Common myeloid progenitor, CD34-positive (primary cell): ENCODE data around the gene TUBA8.
"Not testable (repeated sequence)": the region's sequence is repeated elsewhere in the genome, so short reads cannot be mapped to it uniquely, and the experiment has no call there.

Experiments used
- CTCF ChIA-PET: fragments of 350-600 bp; sonication (Branson Sonifier 250); formaldehyde crosslinking; loops from one replicate; lab custom pipeline; 2021; ENCODE audit warnings: antibody characterized with exemption; lab: Charles Lee
- POLR2A ChIA-PET: fragments of 350-600 bp; sonication (Branson Sonifier 250); formaldehyde crosslinking; loops from one replicate; lab custom pipeline; 2021; ENCODE audit warnings: antibody characterized with exemption; lab: Charles Lee
- DNase-seq, 3 donors: peaks; one replicate each; pipeline versions ENCODE4 v3.0.0 to v3.0.0-alpha.2; 2013
- H3K27ac ChIP-seq, 2 experiments: 1 replicate in 1 of 2; 2 replicates in 1 of 2; pipeline ENCODE4 v1.7.0; 2013; ENCODE audit warnings: inconsistent platforms in 2 of 2, low read length in 2 of 2, mild to moderate bottlenecking in 2 of 2, low read depth in 1 of 2, moderate library complexity in 1 of 2; ENCODE audit not compliant: severe bottlenecking in 2 of 2, insufficient read depth in 1 of 2, poor library complexity in 1 of 2
- H3K27me3 ChIP-seq, 5 experiments: replicated peaks in 2 of 5; 1 replicate in 3 of 5; 2 replicates in 2 of 5; pipeline versions ENCODE4 v1.6.1 to v1.7.0; 2013; ENCODE audit warnings: low read length in 4 of 5, mild to moderate bottlenecking in 2 of 5, moderate library complexity in 2 of 5, inconsistent platforms in 1 of 5; ENCODE audit not compliant: insufficient read depth in 5 of 5, control insufficient read depth in 4 of 5
- H3K36me3 ChIP-seq, 4 experiments: 1 replicate in 2 of 4; 2 replicates in 2 of 4; pipeline versions ENCODE4 v1.6.1 to v1.7.0; 2013; ENCODE audit warnings: low read length in 3 of 4, control low read depth in 1 of 4, mild to moderate bottlenecking in 1 of 4; ENCODE audit not compliant: control insufficient read depth in 4 of 4, insufficient read depth in 4 of 4
- H3K4me1 ChIP-seq, 4 experiments: 1 replicate in 3 of 4; 2 replicates in 1 of 4; pipeline versions ENCODE4 v1.6.1 to v1.7.1; 2013; ENCODE audit warnings: low read length in 3 of 4, mild to moderate bottlenecking in 3 of 4, control low read depth in 1 of 4, inconsistent platforms in 1 of 4, moderate library complexity in 1 of 4; ENCODE audit not compliant: control insufficient read depth in 4 of 4, insufficient read depth in 4 of 4; ENCODE audit errors: control extremely low read depth in 1 of 4
- H3K4me3 ChIP-seq, 7 experiments: 1 replicate in 4 of 7; 2 replicates in 3 of 7; pipeline versions ENCODE4 v1.5.1 to v1.7.0; 2013; ENCODE audit warnings: mild to moderate bottlenecking in 7 of 7, low read length in 6 of 7, moderate library complexity in 6 of 7, inconsistent platforms in 2 of 7, low read depth in 2 of 7, control low read depth in 1 of 7; ENCODE audit not compliant: insufficient read depth in 4 of 7, control insufficient read depth in 1 of 7; ENCODE audit errors: extremely low read depth in 1 of 7
- H3K9me3 ChIP-seq, 5 experiments: 1 replicate in 4 of 5; 2 replicates in 1 of 5; pipeline versions ENCODE4 v1.6.1 to v1.7.1; 2013; ENCODE audit warnings: low read length in 4 of 5, mild to moderate bottlenecking in 2 of 5, inconsistent platforms in 1 of 5, low read depth in 1 of 5, moderate library complexity in 1 of 5; ENCODE audit not compliant: control insufficient read depth in 4 of 5, insufficient read depth in 2 of 5; ENCODE audit errors: control extremely low read depth in 1 of 5
- WGBS: methylation state at CpG from one replicate; pipeline ENCODE4 v1.1.5; 2013; ENCODE audit not compliant: insufficient coverage; 5-methylcytosine and 5-hydroxymethylcytosine counted together

TUBA8 gene

GRCh38 chr22:18152519-18152918 lies 41.9 kb downstream of the TUBA8 start:
- Histone ChIP-seq H3K36me3 (no peaks in the 10 kb centered on the region), H3K27ac (no peak overlapping the region), H3K27me3 (no peaks in the 10 kb centered on the region), H3K4me3 (no peak overlapping the region), H3K4me1 (peaks cover 0 to 8% (median 6%) of the 10 kb centered on the region in 4 experiments), H3K9me3 (no peaks in the 10 kb centered on the region)
- POLR2A ChIA-PET, result no interaction called here
- no peak for DNase-seq
- WGBS, result 97% methylated on average over 8 of the region's 8 CpGs
- CTCF ChIA-PET, result interaction anchor here (1.8 kb wide), 1 partner anchor 10 kb away, joined by 4 read pairs; no protein-coding TSS in a partner anchor

- H3K9me3 ChIP-seq, result no peaks in the 10 kb centered on the region
- H3K27ac ChIP-seq, result no peak overlapping the region
- no peak for DNase-seq
- no peaks in the 10 kb centered on the region for H3K36me3 ChIP-seq
- H3K4me3 ChIP-seq, result no peak overlapping the region
- CTCF ChIA-PET, result no interaction called here
- POLR2A ChIA-PET, result no interaction called here
- H3K27me3 ChIP-seq, result no peaks in the 10 kb centered on the region
- WGBS, result 95% methylated on average over 8 of the region's 8 CpGs
- H3K4me1 ChIP-seq, result peaks cover 0 to 4% (median 2%) of the 10 kb centered on the region in 4 experiments
Measured at GRCh38 chr22:18154821-18155390, 44.3 kb downstream of the TUBA8 start.

- H3K4me1 ChIP-seq, POLR2A ChIA-PET, H3K9me3 ChIP-seq, H3K36me3 ChIP-seq, H3K27ac ChIP-seq, CTCF ChIA-PET, H3K27me3 ChIP-seq, DNase-seq, H3K4me3 ChIP-seq: not testable (repeated sequence)
- WGBS, result 97% methylated on average over 27 of the region's 34 CpGs
Measured at GRCh38 chr22:18155546-18155945, 44.9 kb downstream of the TUBA8 start.

- WGBS, result 79% methylated on average over 24 of the region's 24 CpGs
- Histone ChIP-seq H3K27me3 (no peaks in the 10 kb centered on the region), H3K9me3 (no peaks in the 10 kb centered on the region), H3K4me1 (no peaks in the 10 kb centered on the region), H3K4me3 (no peak overlapping the region), H3K36me3 (no peaks in the 10 kb centered on the region), H3K27ac (no peak overlapping the region)
- ChIA-PET POLR2A (no interaction called here), CTCF (interaction anchor here (0.7 to 1.2 kb wide), 2 partner anchors 22 to 326 kb away, joined by 3 read pairs; no protein-coding TSS in a partner anchor)
- DNase-seq, result peak; percentile 40 to 48 (median 42)
Measured at GRCh38 chr22:18156878-18157713, 46.5 kb downstream of the TUBA8 start.

- no peaks in the 10 kb centered on the region for H3K9me3 ChIP-seq
- H3K4me3 ChIP-seq, result no peak overlapping the region
- CTCF ChIA-PET, result no interaction called here
- POLR2A ChIA-PET, result no interaction called here
- no peaks in the 10 kb centered on the region for H3K36me3 ChIP-seq
- H3K27ac ChIP-seq, result no peak overlapping the region
- no peak for DNase-seq
- H3K4me1 ChIP-seq, result no peaks in the 10 kb centered on the region
- no peaks in the 10 kb centered on the region for H3K27me3 ChIP-seq
- 99% methylated on average over 12 of the region's 12 CpGs for WGBS
Measured at GRCh38 chr22:18157714-18158028, 47.1 kb downstream of the TUBA8 start.

- DNase-seq, H3K4me1 ChIP-seq, POLR2A ChIA-PET, H3K4me3 ChIP-seq, H3K36me3 ChIP-seq, H3K9me3 ChIP-seq, H3K27ac ChIP-seq, CTCF ChIA-PET, H3K27me3 ChIP-seq: not testable (repeated sequence)
- no CpG with 5 or more reads among the region's 8 CpGs for WGBS
Measured at GRCh38 chr22:18160641-18161040, 50.0 kb downstream of the TUBA8 start.

- not testable (repeated sequence) for H3K4me3 ChIP-seq
Measured at GRCh38 chr22:18163843-18164242, 53.2 kb downstream of the TUBA8 start.

More at GRCh38 chr22:18163843-18164242, 53.2 kb downstream of the TUBA8 start:
- CTCF ChIA-PET, DNase-seq, POLR2A ChIA-PET, H3K27me3 ChIP-seq, H3K4me1 ChIP-seq, H3K36me3 ChIP-seq, H3K27ac ChIP-seq, H3K9me3 ChIP-seq: not testable (repeated sequence)
- 100% methylated on average over 4 of the region's 7 CpGs for WGBS
